AML-193 (cell line): Measurements from ENCODE around the gene TMEM270.

Source experiments
- DNase-seq, 2 experiments: peaks; one replicate each; lab custom pipeline; 2025; lab: John Stamatoyannopoulos, UW

The TMEM270 gene

DNA sequence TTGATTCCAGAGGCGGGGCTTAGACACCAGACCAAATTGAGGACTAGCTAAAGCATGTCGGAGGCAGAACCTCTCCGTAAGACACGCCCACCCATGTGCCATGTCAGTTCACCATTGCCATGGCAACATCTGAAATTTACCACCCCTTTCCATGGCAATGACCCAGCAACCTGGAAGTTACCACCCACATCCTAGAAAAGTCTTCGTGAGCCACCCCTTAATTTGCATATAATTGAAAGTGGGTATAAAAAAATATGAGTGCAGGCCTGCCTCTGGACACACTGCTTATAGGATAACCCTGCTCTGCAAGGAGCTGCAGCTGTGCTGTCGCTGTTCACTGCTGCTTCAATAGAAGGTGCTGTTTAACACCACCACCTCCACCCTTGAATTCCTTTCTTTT, 28.0 kb downstream of the TMEM270 start:
- no peak for DNase-seq

- no peak for DNase-seq
Observed at GRCh38 chr7:73890555-73891147, 29.7 kb downstream of the TMEM270 start.

GRCh38 chr7:73891178-73891885, 30.4 kb downstream of the TMEM270 start:
- no peak for DNase-seq

DNA sequence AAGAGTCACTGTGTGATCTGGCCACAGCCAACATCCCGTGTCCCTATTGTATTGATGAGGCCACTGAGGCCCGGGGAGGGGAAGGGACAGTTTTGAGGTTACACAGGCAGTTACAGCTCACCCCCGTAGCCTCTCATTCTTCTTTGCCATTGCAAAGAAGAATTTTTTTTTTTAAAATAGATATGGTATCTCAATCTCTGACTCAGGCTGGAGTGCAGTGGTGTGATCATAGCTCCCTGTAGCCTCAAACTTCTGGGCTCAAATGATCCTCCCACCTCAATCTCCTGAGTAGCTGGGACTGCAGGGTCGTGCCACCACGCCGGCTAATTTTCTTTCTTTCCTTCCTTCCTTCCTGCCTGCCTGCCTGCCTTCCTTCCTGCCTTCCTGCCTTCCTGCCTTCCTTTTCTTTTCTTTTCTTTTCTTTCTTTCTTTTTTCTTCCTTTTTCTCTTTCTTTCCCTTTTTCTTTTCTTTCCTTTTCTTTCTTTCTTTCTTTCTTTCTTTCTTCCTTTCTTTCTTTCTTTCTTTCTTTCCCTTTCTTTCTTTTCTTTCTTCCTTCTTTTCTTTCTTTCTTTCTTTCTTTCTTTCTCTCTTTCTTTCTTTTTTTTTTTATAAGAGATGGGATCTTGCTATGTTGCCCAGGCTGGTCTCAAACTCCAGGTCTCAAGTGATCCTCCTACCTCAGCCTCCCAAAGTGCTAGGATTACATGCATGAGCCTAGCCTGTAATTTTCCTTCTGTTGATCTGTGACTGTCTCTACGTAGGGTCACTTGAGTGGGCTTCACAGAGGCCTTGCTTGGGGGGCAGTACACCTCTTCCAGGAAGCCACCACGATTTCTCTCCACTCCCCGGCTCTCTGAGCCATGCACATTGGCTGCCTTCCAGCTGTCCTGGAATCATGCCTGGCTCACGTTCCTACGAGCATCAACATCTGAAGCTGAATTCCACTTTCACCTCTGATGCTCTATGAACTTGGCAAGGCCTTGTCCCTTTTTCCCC, 31.3 kb downstream of the TMEM270 start:
- no peak for DNase-seq

DNA sequence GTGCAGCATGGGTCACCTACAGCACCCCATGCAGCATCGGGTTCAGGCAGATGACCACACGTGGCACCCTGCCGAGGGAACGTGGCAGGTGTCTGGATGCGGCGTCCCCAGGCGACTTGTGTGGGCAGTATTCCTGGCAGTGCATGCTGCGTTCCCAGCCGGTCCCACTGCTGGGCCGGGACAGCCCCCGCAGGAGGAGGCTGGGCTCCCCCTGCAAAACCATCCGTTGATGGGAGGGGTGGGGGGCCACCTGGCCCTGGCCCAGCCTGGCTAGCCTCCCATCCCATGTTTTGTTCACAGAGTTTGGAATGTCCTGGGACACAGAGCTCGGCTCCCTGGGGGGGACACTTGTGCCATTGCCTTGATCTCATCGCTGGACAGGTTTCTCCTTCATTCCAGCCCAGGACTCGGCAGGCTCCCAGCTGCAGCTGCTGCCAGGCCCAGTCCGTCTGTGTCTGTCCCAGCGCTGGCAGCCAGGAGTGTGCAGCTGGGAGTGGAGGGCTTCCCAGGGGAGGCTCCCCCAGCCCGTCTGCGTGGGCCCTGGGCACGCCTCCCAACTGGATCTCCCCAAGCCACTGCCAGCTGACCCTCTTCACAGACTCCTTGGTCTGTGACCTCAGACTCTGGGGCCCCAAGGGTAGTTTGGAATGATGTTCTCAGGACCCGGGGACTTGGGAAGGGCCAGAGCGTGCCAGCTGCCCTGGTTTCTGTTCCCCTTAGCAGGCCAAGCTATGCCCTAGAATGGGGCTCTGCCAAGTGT, 32.6 kb downstream of the TMEM270 start:
- no peak for DNase-seq

- no peak for DNase-seq
Observed at GRCh38 chr7:73894166-73894565, 33.2 kb downstream of the TMEM270 start.

DNA sequence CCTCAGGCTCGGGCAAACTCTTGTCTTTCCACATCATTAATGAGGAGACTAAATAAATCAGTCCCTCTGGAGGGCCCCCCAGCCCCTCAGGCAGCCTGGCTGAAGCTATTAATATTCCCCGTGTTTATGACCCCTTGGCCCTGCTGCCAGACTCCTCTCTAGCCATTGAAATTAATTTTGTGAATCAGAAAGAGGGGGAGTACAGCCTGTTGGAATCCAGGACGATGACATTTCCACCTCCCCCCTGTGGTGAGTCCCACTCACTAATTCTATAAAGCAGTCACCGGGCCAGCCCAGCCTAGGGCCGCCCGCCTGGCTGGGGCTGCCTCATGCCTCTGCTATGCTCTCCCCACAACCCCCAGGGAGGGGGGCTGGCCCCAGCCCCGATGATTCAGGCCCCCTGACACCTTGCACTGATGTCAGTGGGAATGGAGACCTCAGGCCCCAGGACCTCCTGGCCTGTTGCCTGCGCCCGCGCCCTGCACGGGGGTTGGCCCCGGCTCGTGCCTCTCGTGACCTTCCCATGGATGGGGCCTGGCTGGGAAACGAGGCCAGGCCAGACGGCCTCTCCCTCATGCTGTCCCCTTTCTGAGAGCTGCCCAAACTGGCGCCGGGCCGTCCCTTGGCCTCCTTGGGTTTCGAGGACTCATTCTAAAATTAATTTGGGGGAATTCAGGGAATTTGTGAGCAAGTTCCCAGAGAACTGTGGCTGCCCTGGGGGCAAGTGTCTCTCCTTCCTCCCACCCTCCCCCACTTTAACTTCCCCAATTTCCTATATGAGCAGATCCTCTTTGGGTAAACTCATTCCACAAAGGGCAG, 34.0 kb downstream of the TMEM270 start:
- no peak for DNase-seq

GRCh38 chr7:73895626-73896025, 34.7 kb downstream of the TMEM270 start:
- DNase-seq: no peak

DNA sequence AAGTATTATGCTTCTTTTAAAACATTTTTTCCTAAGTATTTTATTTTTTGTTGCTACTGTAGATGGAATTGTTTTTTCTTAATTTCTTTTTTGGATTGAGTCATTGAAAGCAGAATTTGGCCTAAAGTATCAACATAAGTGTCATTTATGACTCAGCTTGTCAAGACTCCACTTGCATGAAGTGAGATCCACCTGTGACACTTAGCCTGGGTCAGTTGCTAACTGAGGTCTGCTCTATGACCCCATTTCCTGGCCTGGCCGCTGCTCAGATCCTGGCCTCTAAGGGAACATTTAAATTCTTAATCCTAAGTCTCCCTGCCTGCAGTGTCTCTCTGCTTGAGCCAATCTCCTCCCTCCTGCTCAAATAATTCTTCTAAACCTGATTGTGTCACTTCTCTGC, 35.5 kb downstream of the TMEM270 start:
- no peak for DNase-seq

DNA sequence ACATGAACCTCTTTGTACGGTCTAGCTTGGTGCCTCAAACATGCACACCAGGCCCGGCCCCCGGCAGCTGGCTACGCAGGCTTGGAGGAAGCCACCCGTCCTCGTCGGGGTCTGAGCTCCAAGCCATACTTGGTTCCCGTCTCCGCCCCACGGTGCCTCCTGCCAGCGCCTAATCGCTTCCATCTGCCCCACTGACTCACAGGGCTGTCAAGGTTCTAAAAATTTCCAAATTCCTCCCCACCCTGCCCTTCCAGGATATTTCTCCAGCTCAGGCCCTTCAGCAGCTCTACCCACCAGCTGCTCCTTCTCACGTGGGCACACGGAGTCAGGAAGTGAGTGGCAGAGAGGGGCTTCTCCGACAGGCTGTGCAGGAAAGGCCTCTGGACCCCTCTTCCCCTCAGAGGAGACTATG, 38.8 kb downstream of the TMEM270 start:
- no peak for DNase-seq

- DNase-seq: no peak
Observed at GRCh38 chr7:73900286-73900685, 39.3 kb downstream of the TMEM270 start.

DNA sequence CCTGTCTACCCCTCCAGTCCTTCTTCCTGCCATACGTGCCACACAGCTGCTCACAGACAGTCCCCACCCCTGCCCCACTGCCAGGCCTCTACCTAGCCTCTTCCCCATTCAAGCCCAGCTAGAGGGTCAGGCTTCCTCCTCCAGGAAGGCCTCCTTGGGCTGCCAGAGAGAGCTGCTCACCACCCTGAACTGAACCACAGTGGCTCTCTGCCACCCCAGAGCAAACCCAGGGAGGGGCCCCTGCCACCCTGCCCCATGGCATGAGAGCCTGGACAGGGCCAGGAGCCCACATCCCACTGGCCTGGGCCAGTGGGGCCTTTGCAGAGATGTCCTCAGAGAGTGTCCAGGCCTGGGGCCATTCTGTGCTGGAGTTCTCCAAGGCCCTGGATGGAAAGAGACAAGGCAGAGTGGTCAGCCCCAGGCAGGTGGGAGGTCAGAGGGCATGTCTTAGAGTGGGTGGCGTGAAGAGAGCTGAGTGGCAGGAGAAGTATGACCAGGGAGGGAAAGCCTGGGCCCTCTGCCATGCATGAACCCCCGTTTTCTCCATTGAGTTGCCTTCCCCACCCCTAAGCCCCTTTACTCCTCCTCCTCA, 40.4 kb downstream of the TMEM270 start:
- DNase-seq: no peak

GRCh38 chr7:73901823-73902597, 41.1 kb downstream of the TMEM270 start:
- no peak for DNase-seq

- no peak for DNase-seq
Observed at GRCh38 chr7:73903321-73904218, 42.6 kb downstream of the TMEM270 start.

DNA sequence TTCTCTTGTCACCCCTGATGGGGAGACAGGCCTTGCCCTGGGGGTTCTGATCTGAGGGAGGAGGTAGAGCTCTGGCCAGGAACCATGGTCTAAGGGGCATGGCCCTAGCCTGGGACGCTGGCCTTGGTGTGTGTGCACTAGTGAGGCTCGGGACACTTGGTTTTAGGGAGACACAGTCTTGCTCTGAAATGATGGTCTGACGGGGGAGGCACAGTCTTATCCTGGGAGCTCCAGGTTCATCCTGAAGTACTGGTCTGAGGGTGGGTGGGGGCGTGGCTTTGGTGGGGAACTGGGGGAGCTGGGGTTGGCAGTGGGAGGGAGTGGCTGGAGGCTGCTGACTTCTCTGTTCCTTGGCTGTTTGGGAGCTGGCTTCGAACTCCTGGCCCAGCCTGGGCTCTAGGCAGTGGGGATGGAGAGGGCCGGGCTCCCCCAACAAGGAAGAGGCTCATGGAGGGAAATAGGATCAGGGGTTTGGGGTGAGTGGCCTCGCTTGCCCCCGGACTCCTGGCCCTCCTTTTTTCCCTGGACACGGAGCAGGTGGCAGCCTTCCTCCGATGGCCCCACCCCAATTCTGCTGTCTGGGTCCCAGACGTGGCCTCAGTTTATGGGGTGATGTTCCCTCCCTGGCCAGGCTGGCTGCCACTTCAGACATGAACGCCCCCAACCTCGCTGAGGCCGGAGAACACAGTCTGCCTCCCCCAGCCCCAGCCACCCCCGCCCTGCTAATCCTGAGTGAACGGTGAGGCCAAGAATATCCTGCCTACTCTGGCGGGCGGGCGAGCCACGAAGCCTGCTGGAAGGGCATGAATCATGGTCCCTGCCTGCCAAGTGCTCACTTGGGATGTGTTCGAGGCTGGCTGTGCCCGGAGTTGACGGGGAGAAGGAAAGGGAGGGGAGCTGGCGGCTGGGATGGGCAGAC, 43.5 kb downstream of the TMEM270 start:
- DNase-seq: no peak

- no peak for DNase-seq
Observed at GRCh38 chr7:73905360-73905759, 44.4 kb downstream of the TMEM270 start.

DNA sequence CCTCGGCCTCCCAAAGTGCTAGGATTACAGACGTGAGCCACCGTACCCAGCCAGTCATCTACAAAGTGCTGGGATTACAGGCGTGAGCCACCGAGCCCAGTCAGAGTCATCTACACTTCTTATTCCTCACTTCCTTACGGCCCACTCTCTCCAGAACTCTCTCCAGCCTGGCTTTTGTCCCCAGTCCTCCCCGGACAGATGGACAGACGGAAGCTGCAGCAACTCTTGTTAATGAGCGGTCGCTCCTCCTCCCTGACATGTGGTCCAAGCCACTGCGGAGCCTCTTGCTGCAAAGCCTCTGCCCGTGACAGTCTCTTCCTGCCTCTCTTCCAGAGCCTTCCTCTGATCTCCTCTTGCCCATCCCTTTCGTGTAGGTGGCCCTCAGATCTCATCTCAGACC, 45.9 kb downstream of the TMEM270 start:
- DNase-seq: no peak
